Adrenal gland (tissue), 12 donors: ENCODE results near the gene SOCS6. TPM values are rescaled to one million over a fixed set of nuclear protein-coding genes. Genes with fewer than 3 reads are reported as not detected.

Source experiments
- DNase-seq, 7 donors: peaks; one replicate each; pipeline ENCODE4 v3.0.0-alpha.2; 2019 to 2020
- H3K27ac ChIP-seq, 5 donors: fragments of 200-600 bp; sonication (generic) in 4 of 5; 1 replicate in 3 of 5; 2 replicates in 2 of 5; pipeline versions ENCODE4 v1.5.1 to v1.8.0; 2016 to 2020; ENCODE audit warnings: mild to moderate bottlenecking in 1 of 5
- H3K27me3 ChIP-seq: fragments of 200-600 bp; 2 replicates; pipeline ENCODE4 v1.8.0; 2021
- H3K36me3 ChIP-seq, 2 donors: fragments of 200-600 bp; replicated peaks in 1 of 2; 1 replicate in 1 of 2; 2 replicates in 1 of 2; pipeline versions ENCODE4 v1.5.1 to v1.8.0; 2018 to 2022
- H3K4me1 ChIP-seq, 2 donors: fragments of 200-600 bp; replicated peaks in 1 of 2; 1 replicate in 1 of 2; 2 replicates in 1 of 2; pipeline versions ENCODE4 v1.5.1 to v1.8.0; 2018 to 2021
- H3K4me3 ChIP-seq, 4 donors: fragments of 200-600 bp; sonication (generic) in 3 of 4; one replicate each; pipeline ENCODE4 v1.5.1; 2016 to 2018
- H3K9me3 ChIP-seq, 3 donors: fragments of 200-600 bp; sonication (generic) in 1 of 3; replicated peaks in 1 of 3; 1 replicate in 2 of 3; 2 replicates in 1 of 3; pipeline versions ENCODE4 v1.5.1 to v1.8.0; 2016 to 2021
- CTCF ChIP-seq, 6 experiments: fragments of 450-650 bp in 4 of 6; fragments of 200-600 bp in 2 of 6; sonication (generic) in 1 of 6; IDR thresholded peaks; 1 replicate in 5 of 6; 2 replicates in 1 of 6; pipeline versions ENCODE4 v1.5.1 to v1.8.0; 2016 to 2021; ENCODE audit warnings: antibody characterized with exemption in 6 of 6, mild to moderate bottlenecking in 2 of 6, moderate library complexity in 1 of 6
- POLR2A ChIP-seq, 2 donors: fragments of 450-650 bp; IDR thresholded peaks; one replicate each; pipeline ENCODE4 v1.6.1; 2017; ENCODE audit warnings: antibody characterized with exemption in 2 of 2, mild to moderate bottlenecking in 2 of 2, moderate library complexity in 1 of 2
- WGBS, 4 donors: extraction: QIAGEN DNeasy Blood & Tissue Kit in 2 of 4; methylation state at CpG; one replicate each; pipeline versions ENCODE4 v1.1.5 to v1.1.7; 2013 to 2017; 5-methylcytosine and 5-hydroxymethylcytosine counted together
- intact Hi-C, 2 donors: fragments of 100-400 bp; cut with DNase I; formaldehyde crosslinking; loops; one replicate each; pipeline versions ENCODE4 v1.14.1 to v1.15.0; 2022 to 2023
- polyA plus RNA-seq, 3 donors: library from polyadenylated mRNA; stranded (reverse); fragments of 200-250 nt in 2 of 3; fragments of 350-450 nt in 1 of 3; fragmentation: Illumina TruSeq in 1 of 3; extraction: RNeasy Lipid Tissue Mini Kit (QIAGEN cat#74804) in 1 of 3; gene quantifications; one replicate each; pipeline ENCODE4 v1.2.3, GENCODE V29; 2013 to 2014
- total RNA-seq, 9 donors: library from RNA; depleted of rRNA in 4 of 9; stranded (reverse); fragments of >200 nt in 4 of 9; fragments of 120-200 nt in 1 of 9; fragmentation: NEBNext Ultra II Directional in 1 of 9; extraction: Animal tissue kit (Norgen Biotek cat#: 25700) in 1 of 9; gene quantifications; one replicate each; pipeline versions ENCODE4 v1.1.0 to v1.2.4, GENCODE V29; 2013 to 2023
- donor health status: healthy with polysubstance abuse.
- donor health status: Bipolar disorder and iron deficiency.
- donor health status: DM: yes; HTN: yes; CAD: no.
- donor health status: DM: no; HTN: no; CAD: no.
- donor health status: DM: no; HTN: no; CAD: no.
- donor health status: DM: yes; HTN: yes; CAD: no.

Gene SOCS6
- total and polyA plus RNA-seq, 12 donors, result 4.3 to 25.5 (median 17.4) TPM

GRCh38 chr18:70310560-70311320 lies 21.9 kb downstream of the SOCS6 start:
- no peak for DNase-seq
- H3K9me3 ChIP-seq, result no peaks in the 10 kb centered on the region
- H3K4me1 ChIP-seq, result peaks cover 0 to 12% of the 10 kb centered on the region in 2 donors
- H3K27ac ChIP-seq, result no peak overlapping the region
- 83 to 92% (median 90%) methylated on average over 6 of the region's 6 CpGs for WGBS, 4 donors
- H3K27me3 ChIP-seq, result no peaks in the 10 kb centered on the region
- no peak for TF ChIP-seq POLR2A (IDR thresholded peaks at IDR 0.05)
- TF ChIP-seq CTCF (IDR thresholded peaks at IDR 0.05), result no peak
- intact Hi-C loops, result no loop called here
- H3K4me3 ChIP-seq, result no peak overlapping the region
- H3K36me3 ChIP-seq, result no peaks in the 10 kb centered on the region

GRCh38 chr18:70311726-70312125 lies 22.9 kb downstream of the SOCS6 start:
- TF ChIP-seq POLR2A (IDR thresholded peaks at IDR 0.05), result no peak
- TF ChIP-seq CTCF (IDR thresholded peaks at IDR 0.05), result no peak
- H3K4me3 ChIP-seq, result no peak overlapping the region
- intact Hi-C loops, result no loop called here
- H3K27ac ChIP-seq, result no peak overlapping the region
- WGBS, 4 donors, result 48 to 85% (median 81%) methylated on average over 2 of the region's 2 CpGs
- H3K27me3 ChIP-seq, result no peaks in the 10 kb centered on the region
- peaks cover 0 to 12% of the 10 kb centered on the region in 2 donors for H3K4me1 ChIP-seq
- H3K36me3 ChIP-seq, result no peaks in the 10 kb centered on the region
- no peaks in the 10 kb centered on the region for H3K9me3 ChIP-seq
- no peak for DNase-seq

- no peaks in the 10 kb centered on the region for H3K27me3 ChIP-seq
- H3K4me1 ChIP-seq, result peaks cover 0 to 12% of the 10 kb centered on the region in 2 donors
- intact Hi-C loops, result no loop called here
- no peaks in the 10 kb centered on the region for H3K36me3 ChIP-seq
- WGBS, 4 donors, result 83 to 89% (median 88%) methylated on average over 3 of the region's 3 CpGs
- no peaks in the 10 kb centered on the region for H3K9me3 ChIP-seq
- no peak overlapping the region for H3K4me3 ChIP-seq
- H3K27ac ChIP-seq, result no peak overlapping the region
- TF ChIP-seq POLR2A (IDR thresholded peaks at IDR 0.05), result no peak
- no peak for TF ChIP-seq CTCF (IDR thresholded peaks at IDR 0.05)
- DNase-seq, result no peak
These were observed 24.8 kb downstream of the SOCS6 start for GRCh38 chr18:70313640-70314039.

GRCh38 chr18:70314151-70314782 lies 25.4 kb downstream of the SOCS6 start:
- Histone ChIP-seq H3K4me1 (peaks cover 0 to 12% of the 10 kb centered on the region in 2 donors), H3K36me3 (no peaks in the 10 kb centered on the region), H3K27me3 (no peaks in the 10 kb centered on the region), H3K27ac (no peak overlapping the region), H3K4me3 (no peak overlapping the region), H3K9me3 (no peaks in the 10 kb centered on the region)
- DNase-seq, result no peak
- TF ChIP-seq CTCF (IDR thresholded peaks at IDR 0.05) (no peak), POLR2A (IDR thresholded peaks at IDR 0.05) (no peak)
- WGBS, 4 donors, result 88 to 94% (median 90%) methylated on average over 6 of the region's 6 CpGs
- intact Hi-C loops, result no loop called here
